DMS53 (cell line): ENCODE measurements around the gene FES.
"Not testable (repeated sequence)": the region's sequence is repeated elsewhere in the genome, so short reads cannot be mapped to it uniquely, and the experiment has no call there.

Experiments used
- DNase-seq: peaks from one replicate; lab custom pipeline; 2025; lab: John Stamatoyannopoulos, UW

FES gene

DNA sequence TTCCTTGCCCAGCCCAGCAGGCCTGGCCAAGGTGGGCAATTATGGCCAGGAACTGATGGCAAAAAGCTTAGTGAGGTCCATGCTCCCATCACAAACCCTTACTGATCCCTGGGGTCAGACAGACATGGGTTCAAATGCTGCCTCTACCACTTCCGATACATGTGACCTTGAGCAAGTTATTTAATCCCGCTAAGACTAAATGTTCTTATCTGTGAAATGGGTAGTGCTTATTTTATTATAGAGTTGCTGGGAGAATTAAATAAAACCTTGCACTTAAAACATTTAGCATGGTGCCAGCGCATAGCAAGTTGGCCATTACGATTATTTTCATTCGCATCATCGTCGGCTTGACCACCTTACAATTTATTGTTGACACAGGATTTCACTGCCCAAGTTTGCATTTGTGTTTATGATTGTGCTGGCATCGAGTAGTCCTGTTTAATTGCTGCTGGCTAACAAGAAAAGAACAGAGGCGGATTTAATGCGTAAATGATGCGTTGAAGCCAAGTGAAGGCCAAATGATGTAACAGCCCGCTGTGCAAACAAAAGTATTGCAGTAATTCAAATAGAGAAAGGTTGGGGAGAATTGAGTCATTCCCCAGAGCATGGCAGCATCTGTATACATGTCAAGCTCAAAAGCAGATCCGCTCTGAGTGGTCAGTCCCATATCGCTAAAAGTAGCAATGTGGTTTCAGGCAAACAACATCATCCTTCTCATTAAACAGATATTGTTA, 23.2 kb upstream of the FES start:
- DNase-seq, result peak; percentile 95

DNA sequence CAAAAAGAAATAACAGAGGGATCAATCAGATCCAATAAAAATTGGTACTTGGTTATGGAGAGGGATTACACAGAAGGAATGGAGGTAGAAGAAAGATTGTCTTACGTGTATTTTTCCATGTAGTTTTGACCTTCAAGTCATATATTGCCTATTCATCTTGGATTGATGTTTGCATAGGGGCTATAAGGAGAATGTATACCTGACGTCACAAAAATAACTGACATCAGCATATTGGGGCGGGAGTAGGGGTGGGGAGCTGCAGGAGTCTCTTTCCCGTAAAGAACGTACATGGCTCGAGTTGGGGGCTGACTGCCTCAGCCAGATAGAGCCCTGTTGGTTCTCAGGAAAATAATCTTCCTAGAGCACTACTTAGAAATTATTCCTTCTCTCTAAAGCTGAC, 21.8 kb upstream of the FES start:
- no peak for DNase-seq

DNA sequence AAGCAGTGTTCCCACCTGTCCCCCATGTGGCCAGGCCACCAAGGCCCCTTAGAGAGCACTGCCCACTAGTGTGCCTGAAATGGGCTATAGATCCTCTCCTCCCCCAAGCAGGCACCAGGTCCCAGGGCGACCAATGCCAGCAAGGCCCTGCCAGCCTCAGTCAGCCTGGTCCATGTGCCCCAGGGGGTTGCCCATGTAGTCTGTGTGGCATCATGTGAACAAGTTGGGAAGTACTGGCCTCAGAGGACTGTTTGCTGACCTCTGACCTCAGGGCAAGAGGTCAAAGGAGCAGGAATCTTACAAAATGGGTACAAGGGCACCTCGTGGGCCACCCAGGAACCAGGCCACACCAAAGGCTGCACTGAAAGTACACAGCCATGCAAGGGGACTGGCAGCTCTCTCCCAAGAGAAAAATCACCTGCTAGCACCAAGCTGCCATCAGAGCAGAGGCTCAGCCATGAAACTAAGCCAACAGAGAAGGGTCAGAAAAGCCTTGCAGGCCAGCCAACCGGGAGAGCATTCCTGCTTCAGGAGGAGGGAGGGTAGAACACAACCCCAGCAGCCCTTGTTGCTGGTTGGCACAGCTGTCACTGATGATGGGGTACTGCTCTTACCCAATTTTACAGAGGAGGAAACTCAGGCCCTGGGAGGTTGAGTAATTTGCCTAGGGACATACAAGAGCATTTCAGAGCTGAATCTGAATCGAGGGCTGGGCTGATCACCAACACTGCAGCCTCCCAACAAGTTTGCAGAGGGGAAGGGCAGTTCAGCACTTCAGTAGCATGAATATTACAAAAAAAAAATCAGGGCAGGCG, 21.1 kb upstream of the FES start:
- peak; percentile 66 for DNase-seq

DNA sequence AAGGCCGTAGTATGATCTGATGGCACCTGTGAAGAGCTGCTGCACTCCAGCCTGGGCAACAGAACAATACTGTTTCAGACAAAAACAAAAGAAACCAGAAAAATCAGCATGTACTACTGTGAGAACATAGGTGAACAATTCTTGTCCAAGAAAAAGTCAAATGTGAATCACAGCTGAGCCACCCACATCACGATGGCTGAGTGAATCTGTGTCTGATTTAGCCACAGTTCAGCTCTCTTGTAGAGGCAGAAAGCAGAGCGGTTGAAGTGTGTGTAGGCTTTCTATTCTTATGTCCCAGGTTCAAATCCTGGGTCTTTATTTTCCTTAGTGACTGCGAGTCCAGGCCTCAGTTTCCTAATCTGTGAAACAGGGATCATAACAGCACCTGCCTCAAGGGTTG, 20.3 kb upstream of the FES start:
- peak; percentile 47 for DNase-seq

DNA sequence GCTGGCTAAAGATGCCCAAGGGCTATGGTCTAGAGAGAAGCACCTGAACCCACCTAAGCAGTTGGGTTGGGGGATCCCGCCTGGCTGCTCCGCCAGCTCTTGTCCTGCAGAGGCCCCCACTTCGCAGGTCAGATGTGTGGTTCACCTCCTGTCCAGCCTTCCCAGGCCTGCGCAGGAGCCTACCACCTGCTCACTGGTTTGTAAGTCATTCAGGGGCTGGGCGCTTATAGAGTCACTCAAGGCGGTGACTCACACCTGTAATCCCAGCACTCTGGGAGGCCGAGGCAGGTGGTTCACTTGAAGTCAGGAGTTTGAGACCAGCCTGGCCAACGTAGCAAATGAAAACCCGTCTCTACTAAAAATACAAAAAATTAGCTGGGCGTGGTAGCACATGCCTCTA, 19.8 kb upstream of the FES start:
- DNase-seq, result peak; percentile 83

DNA sequence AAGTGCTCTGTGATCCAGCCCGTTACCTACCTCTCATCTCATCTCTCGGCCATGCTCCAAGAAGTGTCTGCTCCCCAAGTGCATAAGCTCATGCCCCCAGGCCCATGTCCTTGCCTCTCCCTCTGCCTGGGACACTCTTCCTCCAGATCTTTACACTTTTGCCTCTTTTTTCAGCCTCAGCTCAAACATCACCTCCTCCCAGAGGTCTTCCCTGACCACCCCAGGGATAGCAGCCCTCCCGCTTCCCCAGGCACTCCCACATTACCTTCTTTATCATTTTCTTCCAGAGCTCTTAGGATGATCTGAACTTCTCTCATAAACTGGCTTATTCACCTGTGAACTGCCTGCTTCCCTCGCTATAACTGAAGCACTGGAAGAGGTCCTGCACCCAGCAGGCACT, 18.6 kb upstream of the FES start:
- DNase-seq, result no peak

DNA sequence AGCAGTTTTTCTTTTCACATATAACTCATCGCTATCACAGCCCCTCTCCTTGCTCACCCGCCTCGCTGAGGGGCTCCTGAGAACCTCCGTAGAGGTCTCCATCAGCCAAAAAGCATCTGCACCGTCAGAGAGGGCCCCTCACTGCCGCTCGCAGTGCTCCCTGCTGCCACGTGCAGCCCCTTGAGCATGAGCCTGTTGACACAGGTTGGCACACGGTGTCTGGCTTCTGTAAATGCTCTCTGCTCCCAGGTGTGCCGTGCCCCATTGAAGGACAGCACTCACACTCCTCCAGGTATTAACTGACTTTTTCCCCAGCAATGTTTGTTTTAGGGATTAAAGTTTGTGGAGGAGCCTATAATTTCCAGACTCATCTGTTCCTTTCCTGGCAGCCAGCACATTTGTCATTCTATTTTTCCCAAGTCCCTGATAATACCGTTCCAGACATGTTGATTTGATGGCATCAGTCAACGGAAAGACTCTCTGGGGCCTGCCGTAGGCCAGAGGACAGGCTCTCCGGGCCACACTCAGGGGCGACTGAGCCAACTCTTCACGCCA, 18.1 kb upstream of the FES start:
- peak; percentile 87 for DNase-seq

DNA sequence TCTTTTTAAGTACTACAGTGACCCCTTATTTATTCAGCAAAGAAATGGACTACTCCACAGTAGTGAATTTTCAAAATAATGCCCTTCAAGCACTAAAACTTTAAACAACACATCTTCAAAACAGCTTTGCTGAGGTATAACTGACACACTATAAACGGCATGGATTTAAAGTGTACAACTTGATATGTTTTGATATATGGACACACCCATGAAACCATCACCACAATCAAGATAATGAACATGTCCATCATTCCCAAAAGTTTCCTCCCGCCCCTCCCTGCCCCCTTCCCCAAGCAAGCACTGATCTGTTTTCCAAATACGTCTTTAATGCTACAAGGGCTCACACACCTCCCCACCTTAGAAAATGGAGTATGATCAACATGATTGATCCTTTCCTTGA, 17.5 kb upstream of the FES start:
- no peak for DNase-seq

DNA sequence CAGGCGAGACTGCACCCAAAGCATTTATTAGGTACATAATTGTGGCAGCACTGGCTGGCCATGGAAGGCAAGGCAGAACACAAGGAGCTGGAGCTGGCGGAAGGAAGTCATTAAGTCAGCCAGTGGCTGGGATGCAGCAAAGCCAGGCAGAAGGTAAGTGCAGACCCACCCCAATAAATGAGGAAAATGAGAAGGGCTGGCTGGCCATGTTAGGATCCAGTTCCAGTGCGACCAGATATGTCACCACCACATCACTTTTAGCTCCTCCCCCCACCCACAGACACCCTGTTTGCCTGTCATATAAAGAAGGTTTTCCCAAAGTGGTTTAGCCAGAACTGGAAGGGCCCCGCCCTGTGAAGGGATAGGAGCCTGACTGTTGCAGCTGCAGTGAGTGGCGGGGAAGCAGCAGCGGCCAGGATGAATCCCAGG, 16.0 kb upstream of the FES start, which contains the start of gene FURIN:
TSS of gene FURIN (plus strand) at position 328 of the 429 bp plus-strand sequence. CDS start 7,153 bp downstream, outside the sequence.
- peak; percentile 76 for DNase-seq

DNA sequence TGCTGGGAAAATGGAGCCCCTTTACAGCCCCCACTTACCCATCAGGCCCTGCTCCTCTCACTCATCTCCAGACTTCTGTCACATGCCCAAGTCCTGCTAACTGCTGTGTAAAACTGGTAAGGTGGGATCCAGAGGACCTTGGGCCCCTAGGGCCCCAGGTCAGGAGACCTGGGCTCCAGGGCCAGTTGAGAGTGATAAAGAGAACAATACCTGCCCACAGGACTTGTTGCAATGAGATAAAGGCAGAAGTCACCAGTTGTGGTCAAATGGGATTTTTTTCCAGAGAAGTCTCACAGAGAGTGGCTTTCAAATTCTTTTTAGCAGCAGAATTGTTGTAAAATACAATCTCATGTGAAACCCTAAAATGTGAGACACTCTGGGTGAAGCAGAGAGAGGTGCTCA, 15.2 kb upstream of the FES start:
- peak; percentile 36 for DNase-seq

DNA sequence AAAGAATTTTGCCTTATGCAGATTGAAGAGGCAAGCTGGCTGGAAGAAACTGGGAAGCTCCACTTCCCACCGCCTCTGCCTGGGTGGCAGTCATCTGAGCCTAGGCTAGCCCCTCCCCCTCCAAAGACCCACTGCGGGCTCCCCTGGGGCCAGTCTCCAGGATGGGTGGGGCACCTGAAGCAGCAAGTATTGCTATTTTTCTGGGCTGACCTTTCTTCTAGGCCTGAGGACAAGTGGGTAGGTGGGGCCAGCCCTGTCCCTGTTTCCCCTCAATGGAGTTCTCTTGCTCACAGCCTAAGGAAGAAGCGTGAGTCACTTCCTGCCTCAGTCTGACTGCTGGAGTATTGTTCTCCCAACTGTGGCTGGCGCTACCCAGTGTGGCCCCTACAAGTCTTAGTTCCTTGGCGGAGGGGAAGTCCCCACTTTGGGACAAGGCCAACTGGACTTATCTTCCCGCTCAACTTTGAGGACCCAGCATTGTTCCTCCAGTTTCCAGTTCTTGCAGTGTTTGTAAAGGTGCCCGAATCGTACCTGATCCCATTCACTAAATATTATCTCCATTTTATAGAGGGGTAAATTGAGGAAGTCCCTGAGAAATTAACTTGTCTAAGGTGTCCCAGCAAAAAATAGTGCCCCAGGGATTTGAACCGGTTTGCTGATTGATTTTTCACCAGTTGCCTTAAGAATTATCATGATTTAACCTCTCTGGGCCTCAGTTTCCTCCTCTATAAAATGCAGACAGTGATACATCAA, 14.5 kb upstream of the FES start:
- DNase-seq, result peak; percentile 78

DNA sequence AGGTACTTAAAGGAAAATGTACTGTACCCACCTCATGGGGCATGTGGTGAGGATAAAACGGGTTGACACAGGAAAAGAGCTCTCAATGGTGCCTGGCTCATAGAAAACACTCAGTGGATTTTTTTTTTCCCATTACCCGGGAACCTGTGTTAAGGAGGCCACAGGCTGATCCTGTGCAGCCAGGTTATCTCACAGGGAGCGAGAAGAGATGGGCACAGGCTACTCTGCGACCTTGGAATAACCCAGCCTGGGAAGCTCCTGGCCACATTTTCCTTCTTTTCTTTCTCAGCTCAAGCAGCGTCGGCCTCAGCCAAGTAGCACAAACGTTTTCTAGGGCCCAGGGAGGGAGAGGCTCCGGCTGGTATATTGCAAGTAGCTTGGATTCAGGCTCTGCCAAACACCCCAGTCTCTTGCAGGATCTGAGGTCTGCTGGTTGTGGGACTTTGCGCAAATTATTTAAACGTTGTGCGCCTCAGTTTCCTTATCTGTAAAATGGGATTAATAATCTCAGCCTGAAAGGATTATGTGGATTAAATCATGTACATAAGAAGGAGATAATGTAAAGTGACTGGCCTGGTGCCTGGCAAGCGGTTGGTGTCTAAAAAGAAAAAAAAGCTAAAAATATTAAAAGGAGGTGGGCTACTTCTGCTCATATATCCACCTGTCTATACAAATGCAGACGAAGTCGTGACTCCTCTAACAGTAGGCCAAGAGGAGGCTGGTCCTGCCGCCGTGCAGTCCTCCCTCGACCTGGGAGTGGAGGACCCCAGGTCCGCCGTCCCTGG, 13.8 kb upstream of the FES start:
- DNase-seq, result peak; percentile 71

DNA sequence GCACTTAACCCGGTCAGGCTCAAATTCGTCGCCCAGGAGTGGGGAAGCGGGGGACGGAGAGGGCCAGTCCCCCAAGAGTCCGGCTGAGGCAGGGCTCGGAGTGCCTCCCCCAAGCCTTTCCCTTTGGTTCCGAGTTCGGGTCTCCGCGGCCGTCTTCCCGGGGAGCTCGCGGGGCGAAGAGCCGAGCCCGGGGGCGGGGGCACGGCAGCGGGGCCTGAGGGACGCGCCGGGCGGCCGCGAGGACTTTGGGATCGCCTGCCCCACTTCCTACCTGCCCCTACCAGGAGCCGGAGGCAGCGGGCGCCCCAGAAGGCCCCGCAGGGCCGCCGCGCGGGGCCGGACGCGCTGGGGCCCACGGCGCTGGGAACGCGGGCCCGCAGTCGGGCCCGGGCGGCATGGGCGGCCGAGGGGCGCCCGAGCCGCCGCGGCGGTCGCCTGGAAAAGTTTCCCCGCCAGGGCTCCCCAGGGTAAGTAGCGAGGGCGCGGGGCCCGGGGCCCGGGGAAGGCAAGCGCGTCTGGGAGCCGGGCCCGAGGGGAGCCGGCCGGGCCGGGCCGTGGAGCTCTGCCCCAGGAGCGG, 13.1 kb upstream of the FES start:
- DNase-seq, result peak; percentile 63

DNA sequence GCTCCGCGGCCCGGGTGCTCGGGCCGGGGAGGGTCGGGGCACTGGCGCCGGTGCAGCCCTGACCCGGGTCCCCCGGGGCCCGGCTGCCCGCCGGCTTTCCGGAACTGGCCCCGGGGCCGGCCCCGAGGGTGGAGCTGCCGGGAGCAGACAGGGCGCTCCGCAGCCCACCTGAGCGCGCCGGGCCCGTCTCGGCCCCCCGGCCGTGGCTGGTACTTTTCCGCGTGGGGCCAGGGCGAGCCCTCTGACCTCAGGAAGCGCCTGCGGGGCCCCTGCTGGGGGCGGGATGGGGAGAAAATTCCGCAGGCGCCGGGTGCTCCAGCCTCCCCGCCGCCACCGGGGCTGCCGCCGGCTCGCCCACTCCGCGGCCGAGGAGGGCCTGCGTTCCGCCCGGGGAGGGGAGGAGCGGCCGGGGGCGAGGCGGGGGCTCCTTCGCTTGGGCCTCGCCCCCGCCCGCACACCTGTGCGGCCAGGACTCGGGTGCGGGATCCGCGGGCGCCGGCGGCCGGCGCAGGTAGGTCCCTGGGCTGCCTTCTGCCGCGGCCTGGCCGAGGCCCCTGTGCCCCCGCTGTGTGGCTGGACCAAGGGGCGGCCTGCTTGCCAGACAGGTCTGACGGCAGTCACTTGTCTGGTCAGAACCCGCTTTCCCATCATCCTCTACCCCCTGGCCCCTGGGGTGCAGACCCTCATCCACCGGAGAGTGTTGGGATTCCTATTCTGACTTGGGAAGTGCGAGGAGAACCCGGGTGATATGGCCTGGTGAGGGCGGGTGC, 12.4 kb upstream of the FES start:
- DNase-seq, result peak; percentile 59

DNA sequence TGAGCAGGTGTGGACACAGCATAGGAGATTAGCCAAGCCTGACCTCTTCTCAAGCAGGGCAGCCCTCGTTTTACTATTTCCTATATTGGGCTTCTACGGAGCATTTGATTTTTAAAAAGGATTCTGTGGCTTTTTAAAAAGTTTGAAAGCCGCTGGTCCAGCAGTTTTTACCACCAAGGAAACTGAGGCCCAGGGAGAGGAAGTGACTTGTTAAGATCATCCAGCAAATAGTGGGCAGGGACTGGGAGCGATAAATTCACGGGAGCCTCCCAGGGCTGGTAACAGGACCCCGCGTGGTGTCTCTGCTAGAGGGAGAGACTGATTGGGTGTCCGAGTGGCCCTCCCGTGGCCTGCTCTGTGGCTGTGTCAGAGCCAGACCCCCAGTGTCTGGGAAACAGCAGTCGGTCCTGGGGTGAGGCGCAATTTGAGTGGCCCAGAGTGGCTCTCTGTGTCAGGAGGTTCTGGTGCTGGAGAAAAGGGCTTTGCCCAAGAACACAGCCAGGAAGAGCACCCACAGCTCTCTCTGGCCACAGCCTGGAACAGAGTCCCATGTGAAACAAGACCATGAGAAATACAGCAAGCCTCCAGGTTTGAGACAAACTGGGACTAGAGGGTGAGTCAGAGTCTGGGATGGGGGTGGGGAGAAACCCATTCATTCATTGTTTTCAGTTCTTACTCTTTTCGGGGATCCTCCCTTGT, 11.7 kb upstream of the FES start:
- peak; percentile 68 for DNase-seq

DNA sequence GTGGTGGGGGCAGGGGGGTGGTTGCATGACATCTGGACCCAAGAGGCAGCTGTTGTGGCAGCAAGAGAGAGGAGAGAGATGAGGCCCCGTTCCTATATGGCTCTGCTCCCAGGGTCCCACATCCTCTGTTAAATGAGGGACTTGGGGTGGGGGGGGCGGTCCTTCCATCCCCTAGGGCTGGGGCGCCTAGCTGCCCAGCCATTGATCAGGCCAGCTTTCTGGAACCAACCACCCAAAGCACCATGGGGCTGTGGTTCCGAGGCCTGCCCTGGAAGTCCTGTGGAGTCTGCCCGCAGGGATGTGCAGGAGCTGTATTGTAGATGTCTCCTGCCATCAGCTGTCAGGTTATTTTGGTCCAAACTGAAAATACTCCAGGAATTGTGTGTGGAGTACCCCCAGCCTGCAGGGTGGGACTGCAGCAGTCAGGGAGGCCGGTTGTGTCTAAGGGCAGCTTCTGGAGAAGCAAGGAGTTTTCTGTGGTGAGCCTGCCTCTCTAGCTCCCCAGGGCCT, 10.8 kb upstream of the FES start:
- peak; percentile 64 for DNase-seq

DNA sequence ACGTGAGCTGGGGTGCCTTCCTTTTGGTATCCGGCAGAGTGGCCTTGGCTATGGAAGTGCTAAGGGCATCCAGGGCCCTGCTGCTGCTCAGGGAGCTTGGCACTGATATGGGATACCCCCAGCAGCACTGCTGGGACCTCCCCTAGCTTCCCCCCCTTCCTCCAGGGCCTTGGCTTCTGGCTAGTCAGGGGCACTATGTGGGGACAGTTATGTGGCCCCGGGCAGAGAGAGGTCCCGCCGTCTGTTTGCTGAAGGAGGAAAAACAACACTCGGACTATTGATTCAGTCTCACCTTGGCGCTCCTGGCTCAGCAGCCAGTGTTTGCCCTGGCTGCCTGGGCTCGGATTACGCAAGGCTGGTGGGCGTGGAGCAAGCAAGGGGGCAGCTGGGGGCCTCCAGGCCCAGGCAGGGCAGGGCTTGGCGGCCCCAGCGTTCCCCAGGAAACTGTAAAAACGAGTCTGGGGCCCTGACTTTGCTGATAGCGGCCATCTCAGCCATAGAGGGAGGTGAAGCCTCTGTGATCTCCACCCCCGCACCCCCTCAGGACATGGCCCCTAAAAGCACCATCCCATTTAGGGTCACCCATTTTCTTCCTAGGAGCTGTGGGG, 10.2 kb upstream of the FES start:
- DNase-seq, result peak; percentile 91

DNA sequence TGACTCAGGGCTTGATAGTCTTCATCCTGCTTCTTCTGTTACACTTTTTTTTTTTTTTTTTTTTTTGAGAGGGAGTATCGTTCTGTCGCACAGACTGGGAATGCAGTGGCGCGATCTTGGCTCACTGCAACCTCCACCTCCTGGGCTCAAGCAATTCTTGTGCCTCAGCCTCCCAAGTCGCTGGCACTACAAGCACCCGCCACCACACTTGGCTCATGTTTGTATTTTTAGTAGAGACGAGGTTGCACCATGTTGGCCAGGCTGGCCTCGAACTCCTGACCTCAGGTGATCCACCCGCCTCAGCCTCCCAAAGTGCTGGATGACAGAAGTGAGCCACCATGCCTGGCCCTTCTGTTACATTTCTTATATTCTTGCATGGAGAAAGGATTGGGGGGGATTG, 9.3 kb upstream of the FES start:
- not testable (repeated sequence) for DNase-seq

DNA sequence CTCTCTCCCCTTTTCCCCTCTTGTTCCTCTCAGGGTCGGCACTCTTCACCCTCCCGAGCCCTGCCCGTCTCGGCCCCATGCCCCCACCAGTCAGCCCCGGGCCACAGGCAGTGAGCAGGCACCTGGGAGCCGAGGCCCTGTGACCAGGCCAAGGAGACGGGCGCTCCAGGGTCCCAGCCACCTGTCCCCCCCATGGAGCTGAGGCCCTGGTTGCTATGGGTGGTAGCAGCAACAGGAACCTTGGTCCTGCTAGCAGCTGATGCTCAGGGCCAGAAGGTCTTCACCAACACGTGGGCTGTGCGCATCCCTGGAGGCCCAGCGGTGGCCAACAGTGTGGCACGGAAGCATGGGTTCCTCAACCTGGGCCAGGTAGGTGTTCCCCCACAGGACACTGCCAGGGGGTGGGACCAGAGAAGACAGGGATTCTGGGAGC, 8.7 kb upstream of the FES start:
- DNase-seq, result no peak
